Astrocyte of the hippocampus (primary cell): ENCODE data around the gene PKDCC.

ENCODE experiments used
- DNase-seq: peaks from one replicate; pipeline ENCODE4 v3.0.0; 2011; ENCODE audit warnings: low read depth, low spot score

PKDCC gene, protein sequence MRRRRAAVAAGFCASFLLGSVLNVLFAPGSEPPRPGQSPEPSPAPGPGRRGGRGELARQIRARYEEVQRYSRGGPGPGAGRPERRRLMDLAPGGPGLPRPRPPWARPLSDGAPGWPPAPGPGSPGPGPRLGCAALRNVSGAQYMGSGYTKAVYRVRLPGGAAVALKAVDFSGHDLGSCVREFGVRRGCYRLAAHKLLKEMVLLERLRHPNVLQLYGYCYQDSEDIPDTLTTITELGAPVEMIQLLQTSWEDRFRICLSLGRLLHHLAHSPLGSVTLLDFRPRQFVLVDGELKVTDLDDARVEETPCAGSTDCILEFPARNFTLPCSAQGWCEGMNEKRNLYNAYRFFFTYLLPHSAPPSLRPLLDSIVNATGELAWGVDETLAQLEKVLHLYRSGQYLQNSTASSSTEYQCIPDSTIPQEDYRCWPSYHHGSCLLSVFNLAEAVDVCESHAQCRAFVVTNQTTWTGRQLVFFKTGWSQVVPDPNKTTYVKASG

DNA sequence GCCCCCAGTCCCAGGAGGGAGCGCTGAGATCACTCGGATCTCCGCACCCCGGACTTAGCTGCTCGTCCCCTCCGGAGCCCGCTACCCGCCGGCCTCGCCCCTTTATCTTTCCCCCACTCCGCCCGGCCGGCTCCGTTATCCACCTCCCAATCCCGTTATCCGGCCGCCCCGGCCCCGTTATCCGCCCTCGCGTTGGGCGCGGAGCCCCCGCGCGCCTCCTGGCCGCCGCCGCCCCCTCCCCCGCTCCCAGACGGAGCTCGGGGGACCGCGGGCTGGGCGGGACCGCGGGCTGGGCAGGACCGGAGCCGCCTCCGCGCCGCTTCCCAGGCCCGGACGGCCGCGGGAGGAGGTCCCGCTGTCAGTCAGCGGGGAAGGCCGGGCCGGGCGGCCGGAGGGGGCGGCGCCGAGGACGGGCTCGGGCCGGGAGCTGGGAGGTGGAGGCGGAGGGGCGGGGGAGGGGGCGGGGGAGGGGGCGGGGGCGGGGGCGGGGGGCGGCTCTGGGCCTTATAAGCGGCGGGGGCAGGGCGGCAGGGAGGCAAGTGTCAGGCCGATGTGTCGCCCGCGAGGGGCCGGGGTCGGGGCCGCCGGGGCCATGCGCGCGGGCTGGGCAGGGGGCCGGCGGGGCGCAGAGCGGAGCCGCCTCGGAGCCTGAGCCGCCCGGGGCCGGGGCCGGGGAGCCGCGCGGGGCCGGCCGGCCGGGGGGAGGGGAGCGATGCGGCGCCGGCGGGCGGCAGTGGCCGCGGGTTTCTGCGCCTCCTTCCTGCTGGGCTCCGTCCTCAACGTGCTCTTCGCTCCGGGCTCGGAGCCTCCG, at the start of gene PKDCC:
TSS of gene PKDCC (plus strand) at position 534 of the 811 bp plus-strand sequence. CDS start at position 713, 179 bp downstream.
- peak; percentile 94 for DNase-seq

DNA sequence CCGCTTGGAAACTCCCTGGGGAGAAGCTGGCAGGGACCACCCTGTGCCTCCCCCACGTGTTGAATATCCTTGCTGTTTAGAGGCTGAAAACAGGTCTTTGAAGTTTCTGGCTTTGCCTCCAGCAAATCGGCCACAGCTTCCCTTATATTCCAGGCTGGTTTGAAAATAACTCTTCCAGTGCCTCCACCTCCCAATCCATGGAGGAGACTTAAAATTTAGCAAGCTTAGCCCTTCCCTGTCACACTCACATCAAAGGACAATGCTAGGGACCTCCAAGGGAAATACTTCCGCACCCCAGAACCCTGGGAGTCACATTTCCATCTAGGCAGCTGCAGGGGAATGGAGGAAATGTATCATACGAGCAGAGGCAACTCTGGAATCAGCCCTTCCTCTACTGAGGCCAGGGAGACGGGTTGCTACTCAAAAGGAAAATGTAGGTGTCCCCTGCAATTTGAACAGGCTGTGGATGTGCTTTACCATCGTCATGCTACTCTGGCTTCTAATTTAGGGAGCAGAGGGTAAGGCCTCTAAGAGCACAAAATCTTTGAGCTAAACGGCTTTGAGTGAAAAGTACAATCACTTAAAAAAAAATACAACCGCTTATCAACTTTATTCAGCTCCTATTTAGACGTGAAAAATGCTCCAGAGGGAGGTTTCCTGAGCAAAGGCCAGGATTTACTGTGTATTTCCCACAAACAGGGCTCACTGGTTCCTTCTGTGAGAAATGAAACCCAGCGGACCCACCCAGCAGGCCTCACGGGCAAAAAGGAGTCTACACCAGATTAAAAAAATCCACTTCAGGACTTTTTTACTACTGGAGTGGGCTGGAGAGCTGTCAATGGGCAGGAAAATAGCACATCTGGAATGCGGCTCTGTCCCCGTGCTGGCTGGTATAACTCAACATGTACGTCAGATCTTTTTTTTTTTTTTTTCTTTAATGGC, 49.4 kb upstream of the PKDCC start:
- DNase-seq: no peak

DNA sequence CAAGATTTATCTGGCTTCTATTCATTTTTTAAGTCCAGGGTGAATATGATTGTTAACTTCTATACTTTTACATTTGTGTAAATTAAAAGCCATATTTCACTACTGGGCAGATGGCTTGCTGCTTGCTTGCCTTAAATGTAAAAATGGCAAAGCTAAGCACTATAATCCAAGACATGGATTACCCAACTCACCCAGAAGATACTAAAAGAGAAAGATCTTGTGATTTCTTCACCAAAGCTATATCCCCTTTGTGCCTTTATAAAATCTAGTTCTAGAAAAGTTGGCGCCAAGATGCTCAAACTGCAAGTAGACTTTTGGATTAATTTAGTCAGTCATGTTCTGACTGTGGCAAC, 48.7 kb upstream of the PKDCC start:
- DNase-seq: no peak

DNA sequence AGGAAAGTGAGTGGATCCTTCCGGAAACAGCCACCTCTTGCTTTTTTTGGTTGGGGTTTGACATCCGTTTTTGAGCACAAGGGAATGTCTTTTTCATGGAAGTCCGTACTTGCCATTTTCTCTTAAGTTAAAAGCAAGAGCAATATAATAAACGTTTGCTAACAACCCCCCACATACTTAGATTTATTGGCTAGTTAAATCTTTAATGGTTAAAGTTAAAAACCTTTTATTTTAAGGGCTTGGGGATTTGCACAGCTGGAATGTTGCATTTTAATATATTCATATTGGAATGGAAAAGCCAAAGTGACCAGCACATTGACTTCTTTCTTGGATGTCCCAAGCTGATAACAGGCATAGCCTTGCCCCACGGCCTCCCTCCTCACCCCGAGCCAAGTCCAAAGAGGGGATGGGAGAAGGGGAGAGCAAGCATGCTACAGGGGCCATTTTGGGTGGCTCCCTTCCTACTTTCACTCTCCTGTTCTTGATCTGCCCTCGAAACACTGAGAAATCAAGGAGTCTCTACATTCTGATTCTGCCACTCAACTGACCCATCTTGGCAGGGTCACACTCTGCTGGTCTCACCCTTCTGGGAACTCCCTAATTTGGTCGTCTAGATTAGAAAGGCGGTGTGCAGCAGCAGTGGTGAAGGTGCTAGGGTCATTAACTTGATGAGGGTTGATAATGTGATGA, 48.1 kb upstream of the PKDCC start:
- no peak for DNase-seq

DNA sequence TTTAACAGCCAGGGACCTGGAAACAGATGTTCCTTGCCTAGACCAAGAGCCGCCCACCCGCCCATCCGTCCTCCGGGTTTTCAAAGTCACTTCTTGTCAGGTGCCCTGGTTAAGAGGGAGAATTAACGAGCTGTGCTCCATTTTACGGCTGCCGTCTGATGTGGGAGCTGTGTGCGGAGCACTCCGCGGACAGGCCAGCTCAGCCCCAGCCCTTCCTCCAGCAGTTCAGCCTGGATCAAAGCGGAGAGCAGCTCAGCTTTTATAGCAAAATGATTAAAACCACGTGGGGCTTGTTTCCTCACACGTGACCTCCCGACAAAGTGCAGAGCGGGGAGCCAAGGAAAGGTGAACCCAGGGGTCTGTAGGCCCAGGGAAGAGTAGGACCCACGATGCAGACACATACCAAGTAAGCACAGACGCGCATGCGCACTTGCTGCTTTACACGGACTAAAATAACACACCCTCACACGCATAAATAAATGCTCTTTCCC, 46.1 kb upstream of the PKDCC start:
- no peak for DNase-seq

DNA sequence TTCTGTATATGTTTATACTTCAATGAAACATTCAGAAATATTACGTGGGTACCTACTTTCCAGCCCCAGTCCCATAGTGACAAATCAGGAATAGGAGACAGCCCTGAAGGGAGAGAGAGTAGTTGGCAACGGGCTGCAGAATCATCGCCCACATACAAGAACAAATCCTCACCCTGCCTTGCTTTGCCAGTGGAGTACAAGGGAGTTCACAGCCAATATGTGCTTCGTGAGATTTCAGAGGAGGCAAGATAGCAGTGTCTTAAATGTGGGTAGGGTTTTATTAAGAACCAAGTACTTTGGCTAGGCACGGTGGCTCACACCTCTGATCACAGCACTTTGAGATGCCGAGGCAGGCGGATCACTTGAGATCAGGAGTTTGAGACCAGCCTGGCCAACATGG, 40.3 kb upstream of the PKDCC start:
- no peak for DNase-seq

DNA sequence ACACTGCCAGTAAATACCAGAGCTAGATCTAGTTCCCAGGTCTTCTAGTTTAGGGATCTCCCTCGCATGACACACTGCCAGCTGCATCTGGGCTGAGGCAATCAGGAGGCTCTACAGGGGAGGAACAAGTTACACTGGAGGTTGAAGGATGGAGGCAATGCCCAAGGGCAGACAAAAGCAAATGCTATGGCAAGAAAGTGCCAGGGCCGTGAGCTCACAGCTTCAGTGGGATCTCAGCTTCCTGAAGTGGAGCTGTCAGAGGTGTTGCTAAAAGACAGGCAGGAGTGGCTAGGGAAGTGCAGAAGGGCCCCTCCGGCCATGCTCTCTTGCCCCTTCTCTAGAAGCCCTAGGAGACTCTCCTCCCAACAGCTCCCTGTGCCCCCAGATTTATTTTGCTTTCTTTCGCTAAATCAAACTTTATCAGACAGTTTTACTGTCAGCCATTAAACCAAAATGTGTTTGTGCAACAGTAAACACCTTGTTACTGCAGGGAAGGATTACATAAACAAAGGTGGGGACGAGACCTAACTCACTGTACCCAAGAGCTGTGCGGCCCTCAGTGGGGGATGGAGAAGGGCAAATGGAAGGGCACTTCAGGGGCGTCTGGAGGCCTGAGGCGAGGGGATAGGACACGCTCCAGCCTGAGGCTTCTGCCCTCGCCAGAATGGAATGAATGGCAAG, 39.4 kb upstream of the PKDCC start:
- DNase-seq: no peak

DNA sequence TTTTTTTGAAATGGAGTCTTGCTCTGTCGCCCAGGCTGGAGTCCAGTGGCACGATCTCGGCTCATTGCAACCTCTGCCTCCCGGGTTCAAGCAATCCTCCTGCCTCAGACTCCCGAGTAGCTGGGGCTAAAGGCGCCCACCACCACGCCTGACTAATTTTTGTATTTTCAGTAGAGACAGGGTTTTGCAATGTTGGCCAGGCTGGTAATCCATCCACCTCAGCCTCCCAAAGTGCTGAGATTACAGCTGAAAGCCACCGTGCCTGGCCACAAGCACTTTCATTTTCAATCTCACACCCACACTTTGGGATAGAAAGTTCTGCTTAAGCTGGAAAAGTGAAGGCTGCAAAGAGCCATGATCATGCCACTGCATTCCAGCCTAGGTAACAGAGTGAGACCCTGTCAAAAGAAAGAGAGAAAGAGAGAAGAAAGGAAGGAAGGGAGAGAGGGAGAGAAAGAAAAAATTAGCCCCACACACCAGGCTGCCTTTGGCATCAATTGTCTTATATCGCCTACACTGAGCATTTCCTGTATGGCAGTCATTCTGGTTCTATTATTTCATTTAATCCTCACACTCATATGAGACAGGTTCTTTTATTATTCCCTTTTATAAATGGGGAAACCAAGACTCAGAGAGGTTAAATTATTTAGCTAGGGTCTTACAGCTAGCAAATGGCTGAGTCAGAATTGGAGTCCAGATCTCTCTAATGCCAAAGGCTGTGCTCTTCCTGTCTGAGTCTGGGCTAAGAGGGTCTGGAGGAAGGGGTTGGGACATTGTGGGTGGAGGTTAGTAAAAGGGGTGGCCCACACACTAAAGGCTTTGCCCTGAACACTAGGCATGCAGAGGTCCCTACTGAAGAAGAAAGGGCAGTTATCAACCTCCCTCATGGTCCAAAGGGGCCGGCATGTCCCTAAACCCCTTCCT, 37.9 kb upstream of the PKDCC start:
- DNase-seq: no peak

DNA sequence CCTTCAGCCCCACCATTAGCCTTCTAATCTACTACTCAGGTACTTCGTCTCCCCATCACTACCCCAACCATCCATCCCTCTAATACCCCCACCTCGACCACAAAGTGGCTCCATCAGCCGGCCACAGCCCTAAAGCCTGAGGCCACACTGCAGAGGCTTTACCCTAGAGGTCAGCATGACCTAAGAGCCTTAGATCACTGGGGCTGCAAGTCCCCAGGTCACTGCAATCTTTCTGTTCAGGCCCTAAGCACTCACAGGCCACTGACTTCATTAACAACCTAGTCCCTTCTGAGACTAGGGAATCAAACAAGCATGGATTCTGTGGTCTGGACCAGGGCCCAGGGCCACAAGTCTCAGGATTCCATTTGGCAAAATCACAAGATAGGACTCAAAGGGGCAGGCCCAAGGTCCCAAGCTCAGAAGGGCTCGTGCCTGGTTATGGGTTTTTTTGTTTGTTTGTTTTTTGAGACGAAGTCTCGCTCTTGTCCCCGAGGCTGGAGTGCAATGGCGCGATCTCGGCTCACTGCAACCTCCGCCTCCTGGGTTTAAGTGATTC, 37.0 kb upstream of the PKDCC start:
- peak; percentile 91 for DNase-seq

DNA sequence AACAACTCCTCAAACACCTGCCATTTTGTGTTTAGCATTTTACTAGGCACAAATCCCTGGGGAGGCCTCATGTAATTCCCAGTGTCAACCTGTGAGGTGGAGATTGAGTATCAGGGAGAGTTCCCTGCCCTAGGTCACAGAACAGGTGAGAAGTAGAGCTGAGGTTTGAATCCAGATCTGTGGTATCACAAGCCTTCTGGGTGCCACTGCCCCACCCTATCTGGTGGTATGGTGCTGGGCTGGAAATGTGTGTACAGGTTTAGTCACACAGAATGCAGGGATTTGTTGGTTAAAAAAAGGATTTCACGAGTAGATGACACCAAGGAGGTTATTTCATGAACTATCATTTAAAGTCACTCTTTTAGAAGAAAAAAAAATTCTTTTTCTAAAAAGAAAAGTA, 35.7 kb upstream of the PKDCC start:
- DNase-seq: no peak

DNA sequence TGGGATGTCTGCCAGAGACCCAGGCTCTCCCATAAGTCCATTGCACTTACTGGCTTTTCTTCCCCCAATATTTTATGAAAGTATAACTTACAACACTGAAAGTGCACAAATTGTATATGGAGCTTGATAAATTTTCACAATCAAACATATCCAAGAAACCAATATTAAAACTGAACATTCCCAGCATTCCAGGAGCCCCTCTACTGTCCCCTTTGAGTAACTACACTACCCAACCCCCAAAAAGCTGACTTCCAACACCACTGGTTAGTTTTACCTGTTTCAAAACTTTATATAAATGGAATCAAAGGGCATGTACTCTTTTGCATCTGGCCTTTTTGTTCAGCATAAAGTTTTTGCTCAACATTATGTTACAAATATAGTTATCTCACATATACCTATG, 35.2 kb upstream of the PKDCC start:
- no peak for DNase-seq

DNA sequence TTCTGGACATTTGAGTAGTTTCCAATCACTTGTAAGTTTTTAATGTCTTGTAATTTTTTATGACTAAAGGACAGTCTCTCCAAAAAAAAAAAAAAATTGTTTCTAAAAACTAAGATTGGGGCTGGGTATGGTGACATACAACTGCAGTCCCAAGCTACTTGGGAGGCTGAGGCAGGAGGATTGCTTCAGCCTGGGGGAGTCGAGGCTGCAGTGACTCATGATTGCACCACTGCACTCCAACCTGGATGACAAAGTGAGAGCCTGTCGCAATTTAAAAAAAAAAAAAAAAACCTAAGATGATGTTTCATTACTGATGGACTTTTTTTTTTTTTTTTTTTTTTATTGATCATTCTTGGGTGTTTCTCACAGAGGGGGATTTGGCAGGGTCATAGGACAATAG, 34.4 kb upstream of the PKDCC start:
- no peak for DNase-seq

DNA sequence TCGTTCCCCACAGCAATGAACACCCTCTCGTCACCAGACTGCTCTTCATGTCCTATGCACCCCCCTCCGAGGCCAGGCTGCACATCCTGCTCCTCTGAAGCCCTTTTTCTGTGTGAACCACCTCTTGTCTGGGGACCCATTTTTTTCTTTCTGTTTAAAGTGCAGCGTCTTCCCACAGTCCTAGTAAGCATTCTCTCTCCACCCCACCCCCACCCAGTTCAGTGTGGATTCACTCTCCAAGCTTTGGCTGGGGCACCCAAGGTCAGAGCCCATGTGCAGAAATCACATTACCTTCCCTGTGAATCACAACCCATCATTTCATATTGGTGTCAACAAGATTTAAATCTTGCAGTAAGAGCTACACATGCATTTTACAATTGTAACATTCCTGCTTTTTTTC, 26.4 kb upstream of the PKDCC start:
- DNase-seq: no peak

DNA sequence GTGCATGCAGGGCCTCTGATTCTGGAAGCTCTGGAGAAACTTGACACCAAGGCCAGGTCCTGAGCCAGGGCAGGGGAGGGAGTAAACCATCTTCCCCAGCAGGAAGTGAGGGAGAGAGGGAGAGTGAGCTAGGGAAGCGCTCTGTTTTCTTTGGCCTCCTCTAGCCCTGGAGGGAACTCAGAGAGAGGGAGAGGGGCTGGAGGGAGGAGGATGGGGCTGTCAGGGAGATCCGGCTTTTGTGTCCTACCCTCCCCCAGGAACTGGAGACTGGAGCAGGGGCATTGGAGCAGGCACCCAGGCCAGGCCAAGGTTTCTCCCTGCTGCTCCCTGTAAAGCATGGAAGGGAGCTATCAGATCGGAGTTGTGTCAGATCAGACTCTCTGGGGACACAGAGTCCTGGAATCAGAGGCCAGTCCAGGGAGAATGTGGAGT, 22.7 kb upstream of the PKDCC start:
- DNase-seq: peak; percentile 64

DNA sequence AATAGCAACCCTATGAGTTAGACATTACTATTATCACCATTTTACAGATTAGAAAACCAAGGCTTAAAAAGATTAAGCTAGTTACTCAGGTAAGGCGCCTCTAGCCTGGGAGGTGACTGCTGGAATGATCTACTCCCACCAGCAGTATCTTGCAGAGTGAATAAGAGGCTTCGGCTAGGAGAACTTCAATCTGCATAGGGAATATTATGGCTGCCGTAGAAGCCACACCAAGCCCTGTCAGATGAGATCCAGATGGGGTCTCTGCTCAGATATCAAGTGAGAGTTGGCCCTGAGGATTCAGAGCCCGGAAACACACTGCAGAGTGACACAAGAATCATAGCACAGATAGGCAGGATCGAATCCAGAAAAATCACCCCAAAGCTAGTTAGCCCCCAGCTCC, 21.5 kb upstream of the PKDCC start:
- no peak for DNase-seq

DNA sequence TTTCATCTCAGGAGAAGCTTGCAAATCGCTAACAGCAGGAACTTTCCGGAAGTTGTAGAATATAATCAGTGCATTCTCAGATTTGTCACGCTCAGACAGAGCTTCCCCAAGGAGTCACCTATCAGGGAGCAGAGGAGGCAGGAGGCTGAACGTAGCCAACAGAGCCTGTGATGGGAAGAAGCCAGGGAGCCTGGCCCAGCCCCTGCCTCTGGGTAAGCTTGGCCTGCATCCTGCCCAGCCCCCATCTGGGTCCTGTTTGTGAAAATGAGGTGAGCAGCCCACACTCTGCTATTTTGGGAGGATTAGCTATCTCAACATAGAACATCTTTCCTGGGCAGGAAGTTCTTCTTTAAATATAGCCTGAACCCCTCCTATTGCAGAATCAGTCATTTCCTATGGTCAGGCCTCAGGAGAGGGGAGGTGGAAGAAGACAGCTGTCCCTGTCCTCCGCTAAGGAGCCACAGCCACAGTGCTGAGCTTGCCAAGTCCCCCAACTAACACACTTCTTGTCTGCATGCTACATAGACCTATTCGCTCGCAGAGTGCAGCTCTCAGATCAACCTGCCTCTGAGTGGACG, 19.2 kb upstream of the PKDCC start:
- DNase-seq: no peak

DNA sequence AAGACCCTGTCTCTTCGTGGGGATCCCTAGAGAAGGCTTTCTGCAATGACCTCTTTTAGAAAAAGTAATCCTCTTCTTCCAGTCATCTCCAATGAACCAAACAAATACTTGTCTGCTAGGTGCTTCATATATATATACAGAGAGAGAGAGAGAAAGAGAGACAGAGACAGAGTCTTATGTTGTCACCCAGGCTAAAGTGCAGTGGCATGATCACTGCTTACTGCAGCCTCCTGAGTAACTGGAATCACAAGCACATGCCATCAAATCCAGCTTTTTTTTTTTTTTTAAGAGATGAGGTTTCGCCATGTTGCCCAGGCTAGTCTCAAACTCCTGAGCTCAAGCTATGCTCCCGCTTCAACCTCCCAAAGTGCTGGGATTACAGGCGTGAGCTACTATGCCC, 18.6 kb upstream of the PKDCC start:
- no peak for DNase-seq

DNA sequence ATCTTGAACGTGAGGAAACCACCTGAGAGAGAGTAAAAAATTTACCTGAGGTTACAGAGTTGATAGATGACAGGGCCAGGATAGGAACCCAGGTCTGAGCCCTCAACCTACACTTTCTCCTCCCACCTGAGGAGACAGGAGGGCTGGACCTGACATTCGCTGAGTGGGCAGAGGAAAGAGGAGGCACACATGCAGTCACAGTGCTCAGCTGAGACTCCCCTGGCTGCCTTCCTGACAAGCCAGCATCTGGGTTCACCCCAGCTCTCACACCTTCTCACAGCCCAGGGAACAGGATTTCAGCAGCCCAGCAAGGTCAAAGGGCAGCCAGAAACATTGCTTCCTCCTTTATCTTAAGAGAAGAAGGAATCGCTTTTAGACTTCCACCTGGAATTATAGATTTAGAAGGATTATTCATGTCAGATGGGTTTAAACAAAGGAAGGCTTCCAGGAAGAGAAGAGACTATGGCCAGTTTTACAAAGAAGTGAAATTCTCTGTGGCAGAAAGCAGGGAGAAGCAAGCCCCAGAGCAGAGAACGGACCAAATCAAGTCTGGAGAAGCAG, 18.1 kb upstream of the PKDCC start:
- no peak for DNase-seq
